ENCODE results near the gene RSPO4.
"Not testable (repeated sequence)": the region's sequence is repeated elsewhere in the genome, so short reads cannot be mapped to it uniquely, and the experiment has no call there.

The RSPO4 gene

DNA sequence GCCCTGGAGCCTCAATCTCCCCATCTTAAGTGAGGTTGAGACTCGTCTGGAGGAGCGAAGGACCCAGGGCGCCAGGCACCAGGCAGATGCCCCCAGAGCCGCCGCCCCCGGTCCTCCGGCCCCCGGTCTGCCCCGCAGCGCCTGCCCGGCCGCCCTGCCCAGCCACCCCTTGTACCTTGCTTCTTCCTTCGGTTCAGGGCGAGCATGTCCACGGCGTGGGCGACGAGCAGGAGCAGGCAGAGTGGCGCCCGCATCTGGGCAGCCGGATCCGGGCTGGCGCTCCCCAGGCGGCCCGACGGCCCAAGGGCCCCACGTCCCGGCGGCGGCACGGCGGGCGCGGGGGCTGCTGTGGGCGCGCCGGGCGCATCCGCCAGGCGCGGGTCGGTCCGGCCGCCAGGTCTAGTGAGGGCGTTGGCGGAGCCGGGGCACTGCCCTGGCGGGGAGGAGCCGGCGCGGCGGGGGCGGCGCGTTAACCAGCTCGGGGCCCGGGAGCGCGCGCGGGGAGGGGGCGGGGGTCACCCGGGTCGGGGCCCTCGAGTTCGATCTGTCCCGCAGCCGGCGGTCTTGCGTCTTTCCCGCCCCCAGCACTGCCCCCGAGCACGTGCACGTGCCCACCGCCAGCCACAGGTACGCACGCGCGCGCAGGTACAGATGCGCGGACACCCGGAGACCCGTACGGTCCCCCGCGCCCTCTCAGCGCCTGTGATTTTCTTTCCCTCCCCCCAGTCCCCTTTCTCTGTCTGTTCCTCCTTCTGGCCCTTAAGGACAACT is at the start of gene RSPO4:
Gene RSPO4 (minus strand): TSS at position 401 of the 771 bp plus-strand sequence. CDS start 147 bp downstream, at position 254.
- no peak for DNase-seq

DNA sequence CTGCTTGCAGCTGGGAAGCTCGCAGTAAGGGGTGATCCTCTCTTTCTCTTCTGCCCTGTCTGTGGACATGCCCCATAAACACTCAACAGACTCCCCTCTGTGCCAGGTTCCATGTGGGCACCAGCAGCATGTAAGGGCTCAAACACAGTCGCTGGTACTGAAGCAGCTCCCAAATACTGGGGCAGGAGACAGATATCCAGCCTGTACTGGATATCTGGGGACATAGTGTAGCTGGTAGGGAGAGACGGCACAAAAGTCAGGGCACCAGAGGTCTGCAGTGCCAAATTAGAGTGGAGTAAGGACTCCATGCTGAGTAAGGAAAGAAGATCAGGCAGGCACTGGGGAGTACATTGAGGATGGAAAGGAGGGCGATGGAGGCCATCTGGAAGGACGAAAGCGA is 48.3 kb upstream of the RSPO4 start:
- DNase-seq: no peak

DNA sequence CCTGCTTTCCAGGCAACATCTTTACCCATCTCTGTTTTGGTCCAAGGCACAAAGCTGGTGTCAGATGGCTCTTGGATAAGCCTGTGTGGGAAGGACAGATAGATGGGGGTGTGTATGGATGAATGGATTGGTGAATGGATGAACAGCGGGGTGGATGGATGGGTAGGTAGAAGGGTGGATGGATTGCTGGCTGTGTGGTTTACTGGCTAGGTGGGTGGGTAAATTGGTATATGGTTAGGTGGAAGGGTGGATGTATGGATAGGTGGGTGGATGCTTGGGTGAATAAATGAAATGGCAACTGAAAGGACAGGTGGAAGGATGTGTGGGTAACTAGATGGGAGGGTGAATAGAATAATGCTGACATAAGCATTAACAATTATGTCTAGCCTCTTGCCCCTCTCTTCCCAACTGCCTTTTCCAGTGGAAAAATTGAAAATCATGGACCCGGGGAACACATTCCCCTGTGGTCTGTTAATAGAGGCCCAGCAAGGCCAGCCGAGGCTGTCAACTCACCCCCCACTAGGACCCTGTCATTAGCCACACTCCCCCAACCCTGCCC is 43.8 kb upstream of the RSPO4 start:
- DNase-seq: no peak

DNA sequence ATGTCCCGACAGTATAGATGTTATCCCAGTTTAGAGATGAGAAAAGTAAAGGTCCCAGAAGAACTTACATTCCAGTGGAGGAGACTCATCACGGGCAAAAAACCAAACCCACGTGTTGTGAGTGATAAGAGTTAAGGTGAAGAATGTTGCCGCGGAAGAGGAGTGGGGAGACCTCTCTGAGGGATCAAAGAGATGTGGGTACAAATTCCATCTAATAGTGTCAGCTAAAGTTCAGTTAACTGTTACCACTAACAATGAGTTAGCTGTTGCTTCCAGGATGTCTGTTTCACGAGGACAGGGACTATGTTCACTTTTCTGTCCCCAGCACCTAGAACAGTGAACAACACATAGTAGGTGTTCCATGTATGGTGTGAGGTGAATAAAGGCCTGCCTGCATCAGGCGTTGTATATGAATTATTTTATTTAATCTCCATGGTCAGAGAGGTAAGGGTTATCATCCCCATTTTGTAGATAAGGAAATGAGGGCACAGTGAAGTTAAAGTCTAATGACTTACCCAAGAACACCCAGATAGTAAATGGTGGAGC is 39.8 kb upstream of the RSPO4 start:
- no peak for DNase-seq

DNA sequence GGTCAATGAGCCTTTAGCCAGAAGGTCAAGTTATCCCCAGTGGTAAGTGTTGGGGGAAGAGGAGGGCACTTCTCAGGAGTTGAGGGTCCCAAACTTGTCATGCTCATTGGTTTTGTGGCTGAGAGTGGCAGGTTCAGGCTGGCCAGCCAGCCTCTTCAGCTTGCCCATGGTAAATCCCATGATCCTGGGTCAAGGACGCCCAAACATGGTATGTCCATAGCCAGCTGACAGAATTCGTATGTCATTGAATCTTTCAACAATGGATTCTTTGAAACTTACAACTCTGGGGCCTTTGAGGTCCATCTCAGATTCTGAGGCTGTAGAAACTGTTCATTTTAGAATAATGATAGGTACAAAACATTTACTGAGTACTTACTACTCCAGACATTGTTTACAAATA is 36.1 kb upstream of the RSPO4 start:
- DNase-seq: no peak

DNA sequence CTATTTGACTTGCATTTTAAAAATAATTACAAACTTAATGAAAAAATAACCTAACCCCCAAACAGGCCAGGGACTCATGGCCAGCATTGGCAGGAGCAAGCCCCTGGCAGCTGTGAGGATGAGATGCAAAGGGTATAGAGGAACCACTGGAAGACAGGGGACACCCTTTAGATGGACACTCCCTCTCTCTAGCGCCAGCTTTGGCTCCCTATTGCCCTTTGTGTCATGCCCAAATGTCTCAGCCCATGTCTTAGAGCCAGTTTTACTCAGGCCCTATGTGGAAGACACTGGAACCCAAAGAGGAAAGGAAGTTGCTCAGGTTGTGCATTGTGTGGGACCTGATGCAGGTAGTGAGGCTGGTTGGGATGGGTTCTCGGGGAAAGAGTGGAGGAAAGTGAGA is 34.9 kb upstream of the RSPO4 start:
- no peak for DNase-seq

DNA sequence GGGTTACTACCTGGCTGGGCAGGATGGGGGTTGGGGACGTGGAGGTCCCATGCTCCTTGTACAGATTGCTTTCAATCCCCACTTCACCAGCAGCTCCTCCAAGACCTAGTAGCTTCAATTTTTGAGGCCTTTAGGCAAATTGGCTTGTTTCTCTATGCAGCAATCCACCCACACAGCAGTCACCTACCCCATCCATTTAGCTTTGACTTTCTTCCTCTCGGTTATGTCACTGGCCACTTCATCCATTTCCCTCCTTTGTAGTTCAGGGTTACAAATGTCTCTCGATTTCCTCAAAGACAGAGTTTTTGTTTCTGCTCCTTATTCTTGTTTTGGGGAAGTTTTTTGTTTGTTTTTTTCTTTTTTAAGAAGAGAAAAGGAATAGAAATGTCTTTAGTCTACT is 33.4 kb upstream of the RSPO4 start:
- no peak for DNase-seq

DNA sequence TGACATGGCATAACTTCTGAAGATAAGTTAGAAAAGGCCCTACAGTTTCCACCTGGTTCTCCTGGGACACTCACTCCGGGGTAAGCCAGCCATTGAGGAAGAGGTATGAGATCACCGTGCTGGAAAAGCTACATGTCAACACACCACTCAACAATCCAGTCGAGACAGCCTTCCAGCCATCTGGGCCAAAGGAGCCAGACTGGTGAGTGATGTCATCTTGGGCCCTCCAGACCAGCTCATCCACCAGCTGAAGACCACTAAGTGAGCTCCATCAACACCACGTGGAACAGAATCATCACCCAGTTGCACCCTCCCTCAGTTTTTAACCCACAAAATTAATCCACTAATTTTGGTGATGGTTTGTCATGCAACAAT is 32.3 kb upstream of the RSPO4 start:
- no peak for DNase-seq

DNA sequence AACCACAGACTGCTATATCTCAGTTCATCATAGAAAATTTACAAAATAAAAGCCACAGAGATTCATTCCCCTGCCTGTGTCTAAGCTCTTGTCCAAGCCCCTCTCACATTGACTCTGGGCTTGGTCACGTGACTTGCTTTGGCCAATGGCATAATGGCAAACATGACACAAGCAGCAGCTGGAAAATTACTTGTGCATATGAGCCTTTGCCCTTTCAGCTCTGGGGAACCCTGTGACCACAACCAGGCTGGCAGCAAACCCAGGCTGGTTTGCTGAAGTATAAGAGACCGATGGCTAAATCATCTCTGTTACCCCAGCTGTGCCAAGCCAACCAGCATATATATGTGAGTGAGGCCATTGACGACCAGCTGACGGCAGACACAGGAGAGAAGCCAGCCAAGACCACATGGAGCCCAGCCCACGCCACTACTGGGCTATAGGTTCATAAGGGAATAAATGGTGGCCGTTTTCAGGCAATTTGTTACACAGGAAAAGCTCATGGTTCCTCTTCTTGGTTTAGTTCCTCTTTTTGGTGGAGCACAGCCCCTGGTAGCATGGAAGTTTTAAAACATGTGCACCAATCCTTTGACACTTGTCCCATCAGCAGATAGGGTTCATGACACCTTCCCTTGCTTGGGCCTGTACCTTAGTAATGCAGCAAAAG is 31.8 kb upstream of the RSPO4 start:
- DNase-seq: no peak

DNA sequence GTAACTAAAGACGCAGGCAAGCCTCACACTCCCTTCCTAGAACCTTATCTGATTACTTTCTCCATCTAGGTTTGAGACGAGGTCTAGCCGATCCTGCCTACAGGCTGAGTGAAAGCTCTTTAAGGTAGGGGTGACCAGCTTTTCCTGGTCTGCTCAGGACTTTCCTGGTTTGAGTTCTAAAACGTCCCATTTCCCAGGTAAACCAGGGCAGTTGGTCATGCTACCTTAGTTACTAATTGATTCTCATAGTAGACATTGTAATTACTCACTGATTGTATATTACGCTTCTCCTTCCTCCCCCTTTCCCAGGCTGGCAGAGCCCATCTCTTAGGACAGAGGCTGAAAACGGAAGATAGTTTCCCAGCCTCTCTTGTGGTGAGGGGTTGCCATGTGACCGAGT is 27.9 kb upstream of the RSPO4 start:
- DNase-seq: no peak

DNA sequence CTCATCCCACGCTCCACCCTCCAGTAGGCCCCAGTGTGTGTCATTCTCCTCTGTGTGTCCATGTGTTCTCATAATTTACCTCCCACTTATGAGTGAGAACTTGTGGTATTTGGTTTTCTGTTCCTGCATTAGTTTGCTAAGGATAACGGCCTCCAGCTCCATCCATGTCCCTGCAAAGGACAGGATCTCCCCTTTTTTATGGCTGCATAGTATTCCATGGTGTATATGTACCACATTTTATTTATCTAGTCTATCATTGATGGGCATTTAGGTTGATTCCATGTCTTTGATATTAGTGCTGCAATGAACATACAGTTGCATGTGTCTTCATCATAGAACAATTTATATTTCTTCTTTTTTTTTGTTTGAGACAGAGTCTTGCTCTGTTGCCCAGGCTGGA is 24.1 kb upstream of the RSPO4 start:
- not testable (repeated sequence) for DNase-seq

DNA sequence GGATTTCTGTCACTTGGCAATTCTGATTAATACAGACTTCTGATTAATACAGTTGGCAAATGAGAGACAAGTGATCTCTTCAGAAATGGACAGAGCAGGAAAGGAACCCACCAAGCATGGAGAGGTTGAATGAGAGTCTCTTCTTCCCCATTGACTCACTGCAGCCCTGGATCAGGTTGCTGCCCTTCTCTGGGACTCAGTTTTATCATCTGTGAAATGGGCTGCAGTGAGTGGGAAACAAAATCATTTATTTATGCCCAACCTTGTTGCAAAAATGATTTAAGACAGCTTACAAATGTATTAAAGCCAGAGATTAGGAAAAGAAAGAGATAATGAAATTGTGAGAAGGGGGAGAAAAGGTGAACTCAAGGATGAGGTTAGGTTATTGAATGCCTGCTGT is 20.8 kb upstream of the RSPO4 start:
- no peak for DNase-seq

DNA sequence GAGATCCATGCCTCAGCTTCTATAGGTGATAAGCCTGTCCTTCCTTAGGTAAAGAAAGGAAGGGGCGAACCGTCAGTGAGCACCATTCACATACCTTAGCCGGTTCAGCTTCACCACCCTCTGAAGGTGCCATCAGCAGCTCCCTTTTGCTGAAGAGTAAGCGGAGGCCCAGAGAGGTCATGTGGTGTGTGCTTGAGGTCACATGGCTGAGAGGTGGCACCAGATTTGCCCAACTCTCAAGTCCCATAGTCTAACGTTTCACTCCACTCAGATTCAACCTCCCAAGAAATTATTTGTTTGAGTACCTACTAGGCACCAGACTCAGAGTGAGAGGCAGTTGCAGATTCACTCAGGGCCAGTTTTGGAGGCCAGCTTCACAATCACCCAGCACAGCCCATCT is 18.5 kb upstream of the RSPO4 start:
- DNase-seq: no peak

DNA sequence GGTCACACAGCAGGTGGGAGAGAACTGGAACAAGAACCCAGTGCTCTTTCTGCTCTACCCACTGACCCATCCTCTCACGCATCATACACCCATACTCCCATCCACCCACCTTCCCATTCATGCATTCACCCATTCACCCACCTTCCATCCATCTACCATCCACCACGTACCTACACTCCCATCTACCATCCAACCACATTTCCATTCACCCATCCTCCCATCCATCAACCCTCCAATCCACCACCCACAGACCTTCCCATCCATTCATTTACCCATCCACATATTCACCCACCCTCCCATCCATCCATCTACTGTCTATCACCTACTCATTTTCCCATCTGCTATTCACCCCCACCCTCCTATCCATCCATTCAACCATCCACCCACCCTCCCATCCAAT is 17.2 kb upstream of the RSPO4 start:
- no peak for DNase-seq

DNA sequence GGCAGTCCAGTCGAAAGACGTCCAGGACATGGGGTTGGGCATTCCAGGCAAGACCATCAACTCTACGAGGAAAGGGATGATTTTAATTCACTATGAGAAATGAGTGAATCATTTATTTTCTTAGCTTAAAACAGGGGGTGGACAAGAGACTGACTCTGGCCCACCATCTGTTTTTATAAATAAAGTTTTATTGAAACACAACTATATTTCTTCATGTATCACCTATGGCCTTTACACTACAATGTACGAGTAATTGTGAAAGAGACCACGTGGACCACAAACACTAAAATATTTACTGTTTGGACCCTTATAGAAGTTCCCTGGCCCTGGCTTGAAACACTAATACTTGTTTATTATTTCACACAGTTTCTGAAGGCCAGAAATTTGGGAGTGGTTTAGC is 15.6 kb upstream of the RSPO4 start:
- DNase-seq: no peak

DNA sequence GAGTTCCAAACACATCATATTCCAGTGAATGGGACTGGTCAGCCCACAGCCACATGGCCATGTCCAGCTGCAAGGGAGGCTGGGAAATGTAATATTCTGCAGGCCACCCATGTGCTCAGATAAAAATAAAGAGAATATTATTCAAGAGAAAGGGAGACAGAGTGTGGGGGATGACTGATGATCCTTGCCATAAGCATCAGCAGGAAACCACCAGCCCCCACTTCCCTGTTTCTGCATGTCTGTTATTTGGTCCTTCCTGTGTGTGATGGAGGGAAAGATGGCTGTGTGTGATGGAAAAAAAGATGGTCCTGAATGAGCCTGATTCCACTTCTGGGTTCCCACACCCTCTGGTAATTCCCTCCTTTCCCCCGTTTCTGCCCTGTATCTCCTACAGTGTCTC is 13.1 kb upstream of the RSPO4 start:
- DNase-seq: no peak

DNA sequence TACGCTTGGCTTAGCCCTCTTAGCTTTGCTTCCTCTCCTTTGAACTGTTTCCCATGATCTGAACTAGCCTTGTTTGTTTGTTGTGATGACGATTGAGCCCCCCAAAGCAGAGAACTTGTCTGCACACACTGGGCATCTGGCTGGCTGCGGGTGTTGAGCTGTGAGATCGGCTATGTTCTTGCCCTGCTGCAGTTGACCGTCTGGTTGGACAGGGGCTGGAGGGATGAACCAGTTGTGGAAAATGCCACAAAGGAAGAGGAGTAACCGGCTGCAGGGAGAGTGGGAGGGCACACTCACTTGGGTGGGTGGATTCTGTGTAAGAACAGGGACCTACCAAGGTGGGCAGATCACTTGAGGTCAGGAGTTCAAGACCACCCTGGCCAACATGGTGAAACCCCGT is 12.4 kb upstream of the RSPO4 start:
- no peak for DNase-seq

DNA sequence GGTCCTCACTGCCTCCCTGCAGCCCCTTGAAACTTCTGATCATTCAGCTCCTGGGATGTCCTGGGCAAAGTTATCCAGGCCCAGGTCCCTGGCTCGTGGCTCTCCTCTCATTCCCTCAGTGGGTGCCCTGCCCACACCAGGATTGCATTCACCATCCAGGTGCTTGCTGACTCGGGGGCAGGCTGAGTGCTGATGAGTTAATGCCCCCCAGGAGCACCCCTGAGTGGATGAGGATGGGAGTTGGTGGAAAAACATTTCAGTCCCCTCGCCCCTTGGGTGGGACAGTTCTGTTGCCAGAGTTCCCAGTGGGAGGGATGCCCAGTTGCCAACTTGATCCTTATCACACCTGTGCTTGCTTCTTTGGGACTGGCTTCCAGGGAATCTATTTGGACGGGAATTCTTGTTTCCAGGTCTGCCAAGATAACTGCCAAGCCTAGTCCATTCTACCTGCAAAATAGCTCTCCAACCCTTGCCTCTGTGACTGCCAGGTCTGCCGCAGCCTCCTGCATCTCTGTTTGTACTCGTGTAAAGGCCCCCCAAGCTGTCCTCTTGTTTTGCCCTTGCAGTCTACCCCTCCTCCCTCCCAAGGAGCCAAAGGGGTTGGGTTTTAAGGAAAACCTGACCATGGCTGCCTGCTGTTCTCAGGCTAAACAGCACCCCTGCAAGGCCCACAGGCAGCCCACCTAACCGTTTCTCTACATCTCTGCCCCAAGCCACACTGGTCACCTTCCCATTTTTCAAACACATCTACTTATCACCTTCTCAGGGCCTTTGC is 11.6 kb upstream of the RSPO4 start:
- DNase-seq: no peak

DNA sequence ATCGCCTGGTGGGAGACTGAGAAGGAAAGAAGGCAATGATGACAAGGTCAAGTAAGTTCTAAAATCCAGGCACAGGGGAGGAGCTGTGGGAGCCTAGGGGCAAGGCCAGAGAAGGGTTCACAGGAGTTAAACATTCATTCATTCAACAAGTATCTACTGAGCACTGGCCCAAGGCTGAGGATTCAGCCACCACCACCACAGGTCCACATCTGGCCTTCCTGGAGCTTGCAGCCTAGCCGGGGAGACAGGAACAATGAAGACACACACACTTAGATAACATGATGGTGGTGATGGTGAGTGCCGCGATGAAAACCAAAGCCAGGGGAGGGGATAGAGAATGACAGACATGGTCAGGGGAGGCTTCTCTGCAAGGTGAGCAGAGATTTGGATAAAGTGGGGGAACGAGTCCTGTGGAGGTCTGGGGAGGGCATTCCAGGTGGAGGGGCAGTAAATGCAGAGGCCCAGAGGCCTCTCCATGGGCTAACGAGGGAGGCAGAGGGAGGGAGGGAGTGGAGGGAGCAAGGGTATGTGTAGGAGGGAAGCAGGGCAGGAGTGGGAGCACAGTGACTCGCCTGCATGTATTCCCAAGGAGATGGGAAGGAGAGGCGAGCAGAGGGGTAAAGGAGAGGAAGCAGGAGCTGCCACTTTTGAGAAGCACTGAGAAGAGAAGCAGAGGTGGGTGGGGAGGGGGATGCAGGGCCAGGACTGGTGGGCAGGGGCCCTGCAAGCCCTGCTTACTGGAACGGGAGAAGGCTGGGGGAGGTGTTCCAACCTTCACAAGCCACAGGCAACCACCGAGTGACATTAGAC is 10.5 kb upstream of the RSPO4 start:
- DNase-seq: no peak

DNA sequence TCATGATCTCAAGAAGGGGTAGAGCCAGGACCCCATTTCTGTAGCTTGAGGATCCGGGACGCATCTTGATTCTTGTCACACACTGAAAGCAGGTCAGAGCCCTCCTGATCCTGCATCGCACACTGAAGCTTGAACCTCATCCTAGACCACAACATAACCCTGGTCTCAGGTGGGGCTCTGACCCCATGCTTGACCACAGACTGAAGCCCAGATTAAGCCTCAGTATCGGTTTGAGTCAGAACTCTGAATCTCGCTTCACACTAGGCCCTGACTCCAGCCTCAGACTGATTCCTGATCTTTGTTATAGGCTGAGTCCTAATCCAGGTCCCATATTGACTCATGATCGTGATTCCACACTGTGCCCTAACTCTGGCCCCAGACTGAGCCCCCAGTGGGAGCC is 8.5 kb upstream of the RSPO4 start:
- no peak for DNase-seq

DNA sequence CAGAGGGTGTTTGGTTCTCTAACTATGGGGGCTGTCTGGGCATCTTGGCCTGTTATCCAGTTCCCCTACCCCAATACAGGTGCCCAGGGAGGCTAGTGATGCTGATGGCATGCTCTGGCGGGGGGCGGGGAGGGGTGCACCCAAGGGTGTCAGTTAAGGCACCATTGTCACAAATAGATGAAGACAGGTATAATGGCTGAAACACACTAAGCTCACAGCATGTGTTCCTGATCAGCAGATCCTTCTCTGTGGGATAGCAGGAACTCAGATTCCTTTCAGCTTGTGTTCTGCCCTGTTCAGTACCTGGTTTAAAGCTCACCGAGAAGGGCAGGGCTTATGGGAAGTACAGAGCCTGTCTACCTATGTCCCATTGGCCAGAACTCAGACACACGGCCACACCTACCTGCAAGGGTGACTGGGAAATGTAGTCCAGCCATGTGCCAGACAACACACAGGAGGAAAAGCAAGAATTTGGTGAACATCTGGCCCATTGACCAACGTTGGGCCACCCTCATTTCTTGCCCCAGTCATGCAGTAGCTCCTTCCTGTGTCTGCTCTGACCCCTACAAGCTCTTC is 3.4 kb upstream of the RSPO4 start:
- no peak for DNase-seq

All from GOT3 (cell line).